Measurements from ENCODE around the gene ZSCAN2. TPM values are rescaled to one million over a fixed set of nuclear protein-coding genes. Genes with fewer than 3 reads are reported as not detected.

ZSCAN2 gene
- total and polyA plus RNA-seq, 2 donors from 2014 or later: 10.3 to 11.4 TPM

- H3K36me3 ChIP-seq (ENCODE audit: control insufficient read depth in 2 of 3, insufficient read depth in 3 of 3, low read length in 3 of 3): peaks cover 8 to 71% (median 54%) of the 10 kb centered on the region in 3 donors
- intact Hi-C loops (cut with DNase I): no loop called here
Measured at GRCh38 chr15:84643838-84644237, 43.0 kb downstream of the ZSCAN2 start.

GRCh38 chr15:84645496-84645895, 44.7 kb downstream of the ZSCAN2 start:
- TF ChIP-seq CTCF (IDR thresholded peaks at IDR 0.05; ENCODE audit: borderline replicate concordance, extremely low read depth, insufficient read depth): no peak
- intact Hi-C loops (cut with DNase I): no loop called here
- peaks cover 5 to 66% (median 49%) of the 10 kb centered on the region in 3 donors for H3K36me3 ChIP-seq (ENCODE audit: control insufficient read depth in 2 of 3, insufficient read depth in 3 of 3, low read length in 3 of 3)
- no peak overlapping the region for H3K27ac ChIP-seq (ENCODE audit: low read depth in 2 of 2, low read length in 2 of 2)
- DNase-seq (no peak), FAIRE-seq (no peak)
- no peak overlapping the region for H3K9ac ChIP-seq (ENCODE audit: low read length in 3 of 3)
- H3K4me1 ChIP-seq (ENCODE audit: control insufficient read depth in 2 of 3, insufficient read depth in 2 of 3, low read depth in 1 of 3, low read length in 3 of 3): no peaks in the 10 kb centered on the region
- no peaks in the 10 kb centered on the region for H3K9me3 ChIP-seq (ENCODE audit: control insufficient read depth in 2 of 3, insufficient read depth in 1 of 3, low read length in 3 of 3)
- no peaks in the 10 kb centered on the region for H3K27me3 ChIP-seq (ENCODE audit: control insufficient read depth, insufficient read depth, low read length)
- no peak overlapping the region for H3K4me3 ChIP-seq (ENCODE audit: low read length in 3 of 3)

More at GRCh38 chr15:84643838-84644237, 43.0 kb downstream of the ZSCAN2 start:
- Histone ChIP-seq H3K9ac (ENCODE audit: low read length in 3 of 3) (no peak overlapping the region), H3K27me3 (ENCODE audit: control insufficient read depth, insufficient read depth, low read length) (no peaks in the 10 kb centered on the region), H3K4me1 (ENCODE audit: control insufficient read depth in 2 of 3, insufficient read depth in 2 of 3, low read depth in 1 of 3, low read length in 3 of 3) (no peaks in the 10 kb centered on the region), H3K4me3 (ENCODE audit: low read length in 3 of 3) (no peak overlapping the region), H3K9me3 (ENCODE audit: control insufficient read depth in 2 of 3, insufficient read depth in 1 of 3, low read length in 3 of 3) (no peaks in the 10 kb centered on the region), H3K27ac (ENCODE audit: low read depth in 2 of 2, low read length in 2 of 2) (no peak overlapping the region)
- no peak for DNase-seq
- no peak for TF ChIP-seq CTCF (IDR thresholded peaks at IDR 0.05; ENCODE audit: borderline replicate concordance, extremely low read depth, insufficient read depth)
- no peak for FAIRE-seq

DNA sequence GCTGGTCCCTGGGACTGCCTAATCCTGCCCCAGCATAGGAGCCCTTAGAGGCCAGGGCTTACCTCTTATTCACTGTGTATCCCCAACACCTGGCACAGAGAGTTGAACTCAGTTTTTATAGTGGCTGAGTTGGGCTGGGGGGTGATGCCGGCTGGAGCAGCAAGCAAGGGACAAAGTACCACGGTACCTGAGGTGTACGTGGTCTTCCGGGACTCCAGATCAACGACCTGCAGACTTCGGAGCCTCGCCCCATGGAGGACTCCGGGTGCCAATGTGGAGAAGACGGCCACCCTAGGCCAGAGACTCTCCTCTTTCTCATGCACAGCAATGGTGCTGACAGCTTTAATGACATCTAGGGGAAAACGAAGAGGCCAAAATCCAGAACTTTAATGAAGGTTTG, 45.2 kb downstream of the ZSCAN2 start:
- Histone ChIP-seq H3K4me1 (ENCODE audit: control insufficient read depth in 2 of 3, insufficient read depth in 2 of 3, low read depth in 1 of 3, low read length in 3 of 3) (no peaks in the 10 kb centered on the region), H3K36me3 (ENCODE audit: control insufficient read depth in 2 of 3, insufficient read depth in 3 of 3, low read length in 3 of 3) (peaks cover 3 to 62% (median 46%) of the 10 kb centered on the region in 3 donors), H3K4me3 (ENCODE audit: low read length in 3 of 3) (no peak overlapping the region), H3K9ac (ENCODE audit: low read length in 3 of 3) (no peak overlapping the region), H3K27me3 (ENCODE audit: control insufficient read depth, insufficient read depth, low read length) (no peaks in the 10 kb centered on the region), H3K9me3 (ENCODE audit: control insufficient read depth in 2 of 3, insufficient read depth in 1 of 3, low read length in 3 of 3) (no peaks in the 10 kb centered on the region), H3K27ac (ENCODE audit: low read depth in 2 of 2, low read length in 2 of 2) (no peak overlapping the region)
- FAIRE-seq (no peak), DNase-seq (no peak)
- intact Hi-C loops (cut with DNase I): no loop called here
- TF ChIP-seq CTCF (IDR thresholded peaks at IDR 0.05; ENCODE audit: borderline replicate concordance, extremely low read depth, insufficient read depth): no peak

DNA sequence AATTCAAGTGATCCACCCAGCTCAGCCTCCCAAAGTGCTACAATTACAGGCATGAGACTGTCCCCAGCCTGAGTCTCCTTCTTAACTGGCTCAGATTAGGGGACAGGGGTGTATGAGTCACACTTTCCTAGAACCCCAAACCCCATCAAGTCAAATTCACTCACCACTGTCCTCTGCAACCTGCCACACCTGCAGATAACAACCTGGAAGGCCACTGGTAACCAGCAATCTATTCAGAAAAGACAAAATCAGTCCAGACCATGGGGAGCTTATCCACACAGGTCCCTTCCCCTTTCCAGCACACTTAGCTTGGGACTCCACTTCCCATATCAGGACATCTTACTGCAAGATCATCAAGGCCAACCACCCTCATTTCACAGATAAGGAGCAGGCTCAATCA, 46.9 kb downstream of the ZSCAN2 start:
- FAIRE-seq: no peak
- H3K27me3 ChIP-seq (ENCODE audit: control insufficient read depth, insufficient read depth, low read length): no peaks in the 10 kb centered on the region
- intact Hi-C loops (cut with DNase I): no loop called here
- H3K4me3 ChIP-seq (ENCODE audit: low read length in 3 of 3): no peak overlapping the region
- DNase-seq: no peak
- H3K36me3 ChIP-seq (ENCODE audit: control insufficient read depth in 2 of 3, insufficient read depth in 3 of 3, low read length in 3 of 3): peaks cover 7 to 63% (median 51%) of the 10 kb centered on the region in 3 donors
- no peak for TF ChIP-seq CTCF (IDR thresholded peaks at IDR 0.05; ENCODE audit: borderline replicate concordance, extremely low read depth, insufficient read depth)
- H3K27ac ChIP-seq (ENCODE audit: low read depth in 2 of 2, low read length in 2 of 2): no peak overlapping the region
- no peak overlapping the region for H3K9ac ChIP-seq (ENCODE audit: low read length in 3 of 3)
- H3K4me1 ChIP-seq (ENCODE audit: control insufficient read depth in 2 of 3, insufficient read depth in 2 of 3, low read depth in 1 of 3, low read length in 3 of 3): peaks cover 0 to 9% (median 0%) of the 10 kb centered on the region in 3 donors
- H3K9me3 ChIP-seq (ENCODE audit: control insufficient read depth in 2 of 3, insufficient read depth in 1 of 3, low read length in 3 of 3): no peaks in the 10 kb centered on the region

Data from kidney (tissue), 14 donors.